H1 (cell line): ENCODE measurements around the gene MAPKAPK2. TPM values are rescaled to one million over a fixed set of nuclear protein-coding genes. Genes with fewer than 3 reads are reported as not detected.

Experiments
- CREB1 ChIP-seq: IDR thresholded peaks from 2 replicates; pipeline ENCODE4 v1.6.1; 2012; ENCODE audit warnings: inconsistent platforms
- CTBP2 ChIP-seq: IDR thresholded peaks from 2 replicates; pipeline ENCODE4 v1.7.0; 2011; ENCODE audit warnings: borderline replicate concordance, mild to moderate bottlenecking, moderate library complexity, mixed read lengths, low read length; ENCODE audit not compliant: insufficient read depth, insufficient read length
- SRF ChIP-seq: IDR thresholded peaks from 2 replicates; pipeline ENCODE4 v1.6.1; 2011; ENCODE audit warnings: mild to moderate bottlenecking, low read depth, low read length, moderate library complexity
- TEAD4 ChIP-seq: IDR thresholded peaks from 2 replicates; pipeline ENCODE4 v1.6.1; 2012; ENCODE audit warnings: low read depth, low read length, inconsistent platforms, mixed read lengths
- polyA plus RNA-seq, 7 experiments: library from polyadenylated mRNA; depleted of rRNA in 3 of 7; stranded (reverse) in 5 of 7; unstranded in 2 of 7; fragments of >200 nt in 5 of 7; fragments of 200-250 nt in 2 of 7; gene quantifications; 1 replicate in 5 of 7; 2 replicates in 1 of 7; 4 replicates in 1 of 7; pipeline versions ENCODE4 v1.2.1 to v1.2.3, GENCODE V29; 2011 to 2013; ENCODE audit warnings: missing spikeins in 2 of 7, mixed read lengths in 2 of 7
- total RNA-seq: library from RNA; stranded (reverse); fragmentation: NEBNext Ultra II Directional; extraction: Animal tissue kit (Norgen Biotek cat#: 25700); gene quantifications from 2 replicates; pipeline ENCODE4 v1.2.1, GENCODE V29; 2021

MAPKAPK2 gene
- total and polyA plus RNA-seq, 2 of the 8 experiments (the other 6 are each of a cell fraction or from before 2014, with no cell fraction given): 27.5 to 44.9 TPM

- TF ChIP-seq CREB1 (no peak), SRF (no peak), CTBP2 (no peak), TEAD4 (no peak)
Measured at GRCh38 chr1:206748348-206749030, 63.8 kb downstream of the MAPKAPK2 start (continued).
